GM23248 (cell line): ENCODE measurements around the gene VWA7.

ENCODE experiments used
- EZH2 ChIP-seq: fragments of 200-600 bp; sonication (generic); IDR thresholded peaks from 2 replicates; pipeline ENCODE4 v1.6.1; 2018; ENCODE audit warnings: antibody characterized with exemption, mild to moderate bottlenecking; ENCODE audit not compliant: insufficient read depth, poor library complexity, severe bottlenecking
- EZH2phosphoT487 ChIP-seq: fragments of 200-600 bp; sonication (generic); IDR thresholded peaks from 2 replicates; pipeline ENCODE4 v1.6.1; 2018; ENCODE audit warnings: antibody characterized with exemption, moderate library complexity, mild to moderate bottlenecking, low read depth; ENCODE audit not compliant: insufficient read depth

DNA sequence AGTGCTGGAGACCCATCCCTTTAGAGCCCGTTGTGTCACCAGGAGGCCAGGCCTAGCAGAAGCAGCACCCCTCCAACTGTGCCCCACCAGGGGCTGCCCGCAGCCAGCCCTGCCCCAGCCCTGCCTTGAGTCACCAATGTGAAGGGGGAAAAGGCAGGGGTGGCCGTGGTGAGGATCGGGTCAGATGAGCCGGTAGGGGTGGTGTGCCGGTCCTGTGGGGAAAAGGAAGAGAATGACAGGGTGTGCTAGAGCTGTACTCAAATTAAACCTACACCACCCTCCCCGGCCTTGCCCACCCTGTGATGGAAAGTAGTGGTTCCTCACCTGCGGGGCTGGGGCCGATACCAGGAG lies 11.6 kb downstream of the VWA7 start:
- no peak for TF ChIP-seq EZH2phosphoT487
- TF ChIP-seq EZH2: no peak
